DND-41 (cell line): ENCODE data around the gene RCAN2.

Experiments used
- ATAC-seq: fragments of 200-7000 bp; cut with Tn5 transposase; 3 replicates; pipeline ENCODE4 v1.9.1; 2021; ENCODE audit warnings: low read depth; ENCODE audit not compliant: insufficient read depth
- DNase-seq: peaks from one replicate; pipeline ENCODE4 v3.0.0-alpha.2; 2020
- H2AFZ ChIP-seq: 2 replicates; pipeline ENCODE4 v1.6.0; 2012; ENCODE audit warnings: low read depth, low read length
- H3K27ac ChIP-seq: 2 replicates; pipeline ENCODE4 v1.5.1; 2012; ENCODE audit warnings: low read length, inconsistent platforms
- H3K27me3 ChIP-seq: fragments of 200-600 bp; sonication (generic); 2 replicates; pipeline ENCODE4 v1.6.0; 2012; ENCODE audit warnings: low read length, mild to moderate bottlenecking, inconsistent platforms; ENCODE audit not compliant: insufficient read depth, poor library complexity
- H3K36me3 ChIP-seq: 2 replicates; pipeline ENCODE4 v1.5.1; 2012; ENCODE audit warnings: low read length, inconsistent platforms; ENCODE audit not compliant: insufficient read depth
- H3K4me1 ChIP-seq: 2 replicates; pipeline ENCODE4 v1.5.1; 2012; ENCODE audit warnings: mild to moderate bottlenecking, low read length; ENCODE audit not compliant: insufficient read depth
- H3K4me2 ChIP-seq: 2 replicates; pipeline ENCODE4 v1.6.0; 2012; ENCODE audit warnings: mild to moderate bottlenecking, moderate library complexity, low read length, inconsistent platforms; ENCODE audit not compliant: insufficient read depth
- H3K4me3 ChIP-seq, 2 experiments: fragments of 200-600 bp in 1 of 2; shearing (Covaris generic) in 1 of 2; 2 replicates each; pipeline ENCODE4 v1.5.1; 2012 to 2016; ENCODE audit warnings: inconsistent platforms in 2 of 2, low read length in 2 of 2, mild to moderate bottlenecking in 2 of 2, low read depth in 1 of 2, moderate library complexity in 1 of 2
- H3K79me2 ChIP-seq: 2 replicates; pipeline ENCODE4 v1.6.0; 2012; ENCODE audit warnings: low read length, inconsistent platforms; ENCODE audit not compliant: insufficient read depth
- H3K9ac ChIP-seq: 2 replicates; pipeline ENCODE4 v1.6.0; 2012; ENCODE audit warnings: low read depth, mild to moderate bottlenecking, inconsistent platforms, low read length, moderate library complexity
- H3K9me3 ChIP-seq: 2 replicates; pipeline ENCODE4 v1.5.1; 2012; ENCODE audit warnings: low read length, moderate library complexity, mild to moderate bottlenecking, inconsistent platforms; ENCODE audit not compliant: insufficient read depth, severe bottlenecking
- H4K20me1 ChIP-seq: 2 replicates; pipeline ENCODE4 v1.6.0; 2012; ENCODE audit warnings: low read length; ENCODE audit not compliant: insufficient read depth
- EZH2 ChIP-seq: IDR thresholded peaks from 3 replicates; pipeline ENCODE4 v1.6.1; 2012; ENCODE audit warnings: borderline replicate concordance, low read depth, mild to moderate bottlenecking, moderate library complexity, low read length, inconsistent platforms; ENCODE audit not compliant: severe bottlenecking
- TF ChIP-seq, protein P1 (sequence below): IDR thresholded peaks from 2 replicates; pipeline ENCODE4 v1.5.1; 2012; ENCODE audit warnings: borderline replicate concordance, low read length, moderate library complexity, mild to moderate bottlenecking; ENCODE audit not compliant: poor library complexity, severe bottlenecking; ENCODE audit errors: extremely low read depth

The RCAN2 gene

DNA sequence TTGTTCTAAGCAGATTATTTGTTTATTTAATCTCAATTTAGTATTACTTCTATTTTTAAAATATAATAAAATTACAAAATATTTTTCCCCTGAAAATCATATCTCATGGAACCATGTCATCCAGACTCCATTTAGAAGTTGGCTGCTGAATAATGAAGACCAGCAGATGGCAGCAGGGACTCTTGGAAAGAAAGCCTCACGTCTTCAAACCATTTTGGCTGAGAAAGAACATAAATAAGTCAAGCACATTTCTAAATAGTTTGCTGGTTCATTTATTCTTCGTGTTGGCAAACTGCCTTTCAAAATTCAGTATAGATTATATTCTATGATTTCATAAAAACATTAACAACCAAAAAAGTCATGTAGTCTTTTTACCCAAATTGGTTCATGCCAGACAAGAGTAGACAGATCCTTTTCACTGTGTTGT lies 71.7 kb downstream of the RCAN2 start:
- Histone ChIP-seq H3K36me3 (no peaks in the 10 kb centered on the region), H3K4me3 (no peak overlapping the region), H3K27ac (no peak overlapping the region), H3K4me2 (no peak overlapping the region), H3K9me3 (no peaks in the 10 kb centered on the region), H4K20me1 (no peaks in the 10 kb centered on the region), H2AFZ (no peak overlapping the region), H3K9ac (no peak overlapping the region), H3K4me1 (no peaks in the 10 kb centered on the region), H3K79me2 (no peaks in the 10 kb centered on the region), H3K27me3 (peaks cover 9% of the 10 kb centered on the region)
- TF ChIP-seq EZH2: no peak
- TF ChIP-seq, protein P1, sequence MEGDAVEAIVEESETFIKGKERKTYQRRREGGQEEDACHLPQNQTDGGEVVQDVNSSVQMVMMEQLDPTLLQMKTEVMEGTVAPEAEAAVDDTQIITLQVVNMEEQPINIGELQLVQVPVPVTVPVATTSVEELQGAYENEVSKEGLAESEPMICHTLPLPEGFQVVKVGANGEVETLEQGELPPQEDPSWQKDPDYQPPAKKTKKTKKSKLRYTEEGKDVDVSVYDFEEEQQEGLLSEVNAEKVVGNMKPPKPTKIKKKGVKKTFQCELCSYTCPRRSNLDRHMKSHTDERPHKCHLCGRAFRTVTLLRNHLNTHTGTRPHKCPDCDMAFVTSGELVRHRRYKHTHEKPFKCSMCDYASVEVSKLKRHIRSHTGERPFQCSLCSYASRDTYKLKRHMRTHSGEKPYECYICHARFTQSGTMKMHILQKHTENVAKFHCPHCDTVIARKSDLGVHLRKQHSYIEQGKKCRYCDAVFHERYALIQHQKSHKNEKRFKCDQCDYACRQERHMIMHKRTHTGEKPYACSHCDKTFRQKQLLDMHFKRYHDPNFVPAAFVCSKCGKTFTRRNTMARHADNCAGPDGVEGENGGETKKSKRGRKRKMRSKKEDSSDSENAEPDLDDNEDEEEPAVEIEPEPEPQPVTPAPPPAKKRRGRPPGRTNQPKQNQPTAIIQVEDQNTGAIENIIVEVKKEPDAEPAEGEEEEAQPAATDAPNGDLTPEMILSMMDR: peak; percentile 67
- peak; percentile 52; the same call in 1 of the 3 replicates for ATAC-seq
- DNase-seq: peak; percentile 35

DNA sequence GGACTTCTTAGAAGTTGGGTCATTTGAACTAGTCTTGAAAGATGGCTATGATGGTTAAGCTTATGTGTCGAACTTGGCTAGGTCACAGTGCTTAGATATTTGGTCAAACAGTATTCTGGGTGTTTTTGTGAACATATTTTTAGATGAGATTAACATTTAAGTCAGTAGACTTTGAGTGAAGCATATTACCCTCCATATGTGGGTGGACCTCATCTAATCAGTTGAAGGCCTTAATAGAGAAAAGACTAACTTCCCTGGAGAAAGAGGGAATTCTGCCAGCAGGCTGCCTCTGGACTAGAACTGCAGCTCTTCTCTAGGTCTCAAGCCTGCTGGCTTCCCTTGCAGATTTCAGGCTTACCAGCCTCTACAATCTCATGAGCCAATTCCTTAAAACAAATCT lies 76.9 kb downstream of the RCAN2 start:
- H3K27me3 ChIP-seq: peaks cover 6% of the 10 kb centered on the region
- no peak overlapping the region for H3K9ac ChIP-seq
- H4K20me1 ChIP-seq: no peaks in the 10 kb centered on the region
- no peak overlapping the region for H3K4me2 ChIP-seq
- no peaks in the 10 kb centered on the region for H3K79me2 ChIP-seq
- no peak overlapping the region for H2AFZ ChIP-seq
- DNase-seq (no peak), ATAC-seq (no peak)
- no peaks in the 10 kb centered on the region for H3K36me3 ChIP-seq
- no peaks in the 10 kb centered on the region for H3K9me3 ChIP-seq
- H3K4me1 ChIP-seq: no peaks in the 10 kb centered on the region
- TF ChIP-seq EZH2: no peak
- TF ChIP-seq, protein P1: no peak
- H3K27ac ChIP-seq: no peak overlapping the region
- no peak overlapping the region for H3K4me3 ChIP-seq

DNA sequence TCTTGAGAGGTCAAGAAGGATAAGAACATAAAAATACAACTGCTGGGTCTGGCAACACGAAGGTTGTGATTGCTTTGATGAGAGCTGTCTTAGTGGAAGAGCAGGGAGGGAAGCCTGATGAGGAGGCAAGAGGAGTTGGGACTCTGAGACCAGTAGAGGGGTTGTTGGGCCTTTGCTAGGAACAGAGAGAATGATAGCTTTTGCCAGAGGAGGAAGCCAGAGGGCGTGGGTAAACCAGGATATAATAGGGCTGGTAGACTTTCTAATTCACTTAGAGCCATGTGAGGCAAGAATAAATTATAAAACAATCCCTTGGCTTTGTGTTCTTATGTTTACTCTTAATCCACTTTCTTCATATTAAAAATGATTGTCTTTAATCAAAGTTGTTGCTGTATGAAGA lies 78.6 kb downstream of the RCAN2 start:
- no peaks in the 10 kb centered on the region for H3K9me3 ChIP-seq
- no peaks in the 10 kb centered on the region for H4K20me1 ChIP-seq
- H3K9ac ChIP-seq: no peak overlapping the region
- no peaks in the 10 kb centered on the region for H3K4me1 ChIP-seq
- no peak overlapping the region for H3K4me2 ChIP-seq
- TF ChIP-seq, protein P1: no peak
- TF ChIP-seq EZH2: no peak
- DNase-seq (no peak), ATAC-seq (no peak)
- H3K27ac ChIP-seq: no peak overlapping the region
- no peak overlapping the region for H3K4me3 ChIP-seq
- peaks cover 11% of the 10 kb centered on the region for H3K27me3 ChIP-seq
- H2AFZ ChIP-seq: no peak overlapping the region
- H3K79me2 ChIP-seq: no peaks in the 10 kb centered on the region
- no peaks in the 10 kb centered on the region for H3K36me3 ChIP-seq
